MCF 10A (cell line): ENCODE results near the gene CDKN2C. TPM values are rescaled to one million over a fixed set of nuclear protein-coding genes. Genes with fewer than 3 reads are reported as not detected.
"Not testable (repeated sequence)": the region's sequence is repeated elsewhere in the genome, so short reads cannot be mapped to it uniquely, and the experiment has no call there.

Experiments
- BruUV-seq: library from RNA; stranded (reverse); fragments of 400-500 nt; replicated peaks from 2 replicates; lab custom pipeline; 2021; lab: Mats Ljungman, UMichigan
- CTCF ChIA-PET: fragments of 300-600 bp; sonication (Branson Sonifier 250); formaldehyde crosslinking; extraction: SDS; loops from one replicate; lab custom pipeline; 2021; ENCODE audit warnings: antibody characterized with exemption, inconsistent platforms; lab: Yijun Ruan, JAX
- POLR2A ChIA-PET: fragments of 300-600, 350-650 bp; sonication (Branson Sonifier 250); formaldehyde crosslinking; extraction: SDS; loops from one replicate; lab custom pipeline; 2020; ENCODE audit warnings: antibody characterized with exemption, inconsistent platforms; lab: Yijun Ruan, JAX
- DNase-seq: peaks from one replicate; pipeline ENCODE4 v3.0.0-alpha.2; 2018; ENCODE audit not compliant: unreplicated experiment
- H3K27ac Mint-ChIP-seq: one replicate; pipeline ENCODE4 v1.8.0; 2022; ENCODE audit warnings: mild to moderate bottlenecking, low read depth, mixed read lengths; ENCODE audit not compliant: unreplicated experiment
- H3K27me3 Mint-ChIP-seq: one replicate; pipeline ENCODE4 v1.8.0; 2022; ENCODE audit warnings: mixed read lengths; ENCODE audit not compliant: insufficient read depth, unreplicated experiment
- H3K36me3 Mint-ChIP-seq: one replicate; pipeline ENCODE4 v1.8.0; 2022; ENCODE audit warnings: mild to moderate bottlenecking, moderate library complexity, mixed read lengths; ENCODE audit not compliant: insufficient read depth, unreplicated experiment
- H3K4me1 Mint-ChIP-seq: one replicate; pipeline ENCODE4 v1.8.0; 2022; ENCODE audit warnings: mixed read lengths; ENCODE audit not compliant: insufficient read depth, unreplicated experiment
- H3K4me3 Mint-ChIP-seq: one replicate; pipeline ENCODE4 v1.8.0; 2022; ENCODE audit warnings: mild to moderate bottlenecking, moderate library complexity, mixed read lengths; ENCODE audit not compliant: unreplicated experiment
- H3K9me3 Mint-ChIP-seq: one replicate; pipeline ENCODE4 v1.8.0; 2022; ENCODE audit warnings: mixed read lengths; ENCODE audit not compliant: unreplicated experiment
- intact Hi-C: fragments of 100-400 bp; cut with micrococcal nuclease; formaldehyde crosslinking; loops from 2 replicates; pipeline ENCODE4 v1.14.1; 2022
- total RNA-seq: library from RNA; stranded (reverse); gene quantifications from 2 replicates; pipeline ENCODE4 v1.2.3, GENCODE V29; 2022
- TF ChIP-seq, protein P1 (sequence below): fragments of 200-600 bp; IDR thresholded peaks from one replicate; pipeline ENCODE4 v1.8.0; 2022; ENCODE audit warnings: antibody characterized with exemption, mild to moderate bottlenecking; ENCODE audit not compliant: unreplicated experiment

CDKN2C gene
- total RNA-seq, 1 experiment from 2014 or later: 2.7 TPM

DNA sequence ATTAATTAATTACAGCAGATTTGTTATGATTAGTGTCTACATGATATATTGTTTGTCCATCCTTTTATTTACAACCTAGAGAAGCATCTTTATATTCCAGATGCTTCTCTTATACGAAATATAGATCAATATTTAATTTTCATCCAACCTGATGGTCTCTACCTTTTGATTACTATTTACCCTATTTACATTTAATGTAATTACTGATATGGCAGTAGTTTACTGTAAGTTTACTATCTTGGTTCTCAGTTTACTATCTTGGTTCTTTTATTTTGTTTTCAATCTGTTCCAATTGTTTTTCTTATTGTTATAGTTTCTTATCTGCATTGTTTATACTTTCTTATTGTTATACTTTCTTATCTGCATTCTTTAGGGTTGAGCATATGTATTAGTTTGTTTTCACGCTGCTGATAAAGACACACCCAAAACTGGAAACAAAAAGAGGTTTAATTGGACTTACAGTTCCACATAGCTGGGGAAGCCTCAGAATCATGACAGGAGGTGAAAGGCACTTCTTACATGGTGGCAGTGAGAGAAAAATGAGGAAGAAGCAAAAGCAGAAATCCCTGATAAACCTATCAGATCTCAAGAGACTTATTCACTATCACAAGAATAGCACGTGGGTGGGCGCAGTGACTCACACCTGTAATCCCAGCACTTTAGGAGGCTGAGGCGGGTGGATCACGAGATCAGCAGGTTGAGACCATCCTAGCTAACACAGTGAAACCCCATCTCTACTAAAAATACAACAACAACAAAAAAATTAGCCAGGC, 38.9 kb upstream of the CDKN2C start:
- peaks cover 4% of the 10 kb centered on the region for H3K4me1 Mint-ChIP-seq
- H3K9me3 Mint-ChIP-seq: no peaks in the 10 kb centered on the region
- DNase-seq: no peak
- no peak overlapping the region for H3K27ac Mint-ChIP-seq
- intact Hi-C loops: no loop called here
- H3K36me3 Mint-ChIP-seq: peaks cover 13% of the 10 kb centered on the region
- ChIA-PET POLR2A (interaction anchor here (1.0 to 1.2 kb wide), 2 partner anchors 16 to 47 kb away, joined by 3 to 4 read pairs; no protein-coding TSS in a partner anchor), CTCF (interaction anchor here (0.6 to 3.6 kb wide), 6 partner anchors 10 to 318 kb away, joined by 3 to 70 read pairs (median 3); no protein-coding TSS in a partner anchor)
- H3K4me3 Mint-ChIP-seq: no peak overlapping the region
- BruUV-seq: no TSS peak
- H3K27me3 Mint-ChIP-seq: no peaks in the 10 kb centered on the region
- TF ChIP-seq, protein P1, sequence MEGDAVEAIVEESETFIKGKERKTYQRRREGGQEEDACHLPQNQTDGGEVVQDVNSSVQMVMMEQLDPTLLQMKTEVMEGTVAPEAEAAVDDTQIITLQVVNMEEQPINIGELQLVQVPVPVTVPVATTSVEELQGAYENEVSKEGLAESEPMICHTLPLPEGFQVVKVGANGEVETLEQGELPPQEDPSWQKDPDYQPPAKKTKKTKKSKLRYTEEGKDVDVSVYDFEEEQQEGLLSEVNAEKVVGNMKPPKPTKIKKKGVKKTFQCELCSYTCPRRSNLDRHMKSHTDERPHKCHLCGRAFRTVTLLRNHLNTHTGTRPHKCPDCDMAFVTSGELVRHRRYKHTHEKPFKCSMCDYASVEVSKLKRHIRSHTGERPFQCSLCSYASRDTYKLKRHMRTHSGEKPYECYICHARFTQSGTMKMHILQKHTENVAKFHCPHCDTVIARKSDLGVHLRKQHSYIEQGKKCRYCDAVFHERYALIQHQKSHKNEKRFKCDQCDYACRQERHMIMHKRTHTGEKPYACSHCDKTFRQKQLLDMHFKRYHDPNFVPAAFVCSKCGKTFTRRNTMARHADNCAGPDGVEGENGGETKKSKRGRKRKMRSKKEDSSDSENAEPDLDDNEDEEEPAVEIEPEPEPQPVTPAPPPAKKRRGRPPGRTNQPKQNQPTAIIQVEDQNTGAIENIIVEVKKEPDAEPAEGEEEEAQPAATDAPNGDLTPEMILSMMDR: no peak

GRCh38 chr1:50932043-50932442, 38.0 kb upstream of the CDKN2C start:
- CTCF ChIA-PET: interaction anchor here (0.6 kb wide), 1 partner anchor 65 kb away, joined by 3 read pairs; no protein-coding TSS in a partner anchor
- DNase-seq, POLR2A ChIA-PET, H3K4me3 Mint-ChIP-seq, H3K36me3 Mint-ChIP-seq, H3K9me3 Mint-ChIP-seq, H3K27me3 Mint-ChIP-seq, intact Hi-C loops, BruUV-seq: not testable (repeated sequence)
- peaks cover 11% of the 10 kb centered on the region for H3K4me1 Mint-ChIP-seq
- H3K27ac Mint-ChIP-seq: peak overlapping the region; percentile 65

DNA sequence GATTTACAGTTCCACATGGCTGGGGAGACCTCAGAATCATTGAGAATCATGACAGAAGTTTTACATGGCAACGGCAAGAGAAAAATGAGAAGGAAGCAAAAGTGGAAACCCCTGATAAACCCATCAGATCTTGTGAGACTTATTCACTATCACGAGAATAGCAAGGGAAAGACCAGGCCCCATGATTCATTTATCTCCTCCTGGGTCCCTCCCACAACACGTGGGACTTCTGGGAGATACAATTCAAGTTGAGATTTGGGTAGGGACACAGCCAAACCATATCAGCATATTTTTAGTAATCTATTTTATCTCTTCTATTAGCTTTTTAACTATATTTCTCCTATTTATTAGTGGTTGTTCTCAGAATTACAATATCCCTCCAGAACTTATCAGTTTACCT, 36.3 kb upstream of the CDKN2C start:
- POLR2A ChIA-PET, DNase-seq, BruUV-seq, H3K9me3 Mint-ChIP-seq, H3K36me3 Mint-ChIP-seq, H3K4me3 Mint-ChIP-seq, H3K27ac Mint-ChIP-seq, H3K27me3 Mint-ChIP-seq, intact Hi-C loops: not testable (repeated sequence)
- CTCF ChIA-PET: interaction anchor here (1.2 kb wide), 1 partner anchor 255 kb away, joined by 4 read pairs; no protein-coding TSS in a partner anchor
- peaks cover 11% of the 10 kb centered on the region for H3K4me1 Mint-ChIP-seq

DNA sequence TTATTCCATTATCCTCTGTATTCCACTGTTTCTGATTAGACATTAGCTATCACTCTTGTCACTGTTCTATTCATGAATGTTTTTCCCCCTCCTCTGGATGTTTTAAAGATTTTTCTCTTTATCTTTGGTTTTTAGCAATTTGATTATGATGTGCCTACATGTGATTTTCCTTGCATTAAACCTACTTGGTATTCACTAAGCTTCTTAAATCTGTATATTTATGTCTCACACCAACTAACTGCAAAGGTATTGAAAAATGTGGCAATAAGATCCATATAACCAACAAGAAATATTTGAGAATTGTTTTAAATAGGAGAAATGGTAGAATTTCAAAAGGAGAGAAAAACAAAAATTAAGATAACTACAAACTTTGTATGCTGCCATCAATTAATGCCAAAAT, 35.2 kb upstream of the CDKN2C start:
- Mint-ChIP-seq H3K27ac (no peak overlapping the region), H3K36me3 (no peaks in the 10 kb centered on the region), H3K4me1 (peaks cover 11% of the 10 kb centered on the region), H3K9me3 (no peaks in the 10 kb centered on the region), H3K4me3 (no peak overlapping the region), H3K27me3 (no peaks in the 10 kb centered on the region)
- BruUV-seq: no TSS peak
- TF ChIP-seq, protein P1: no peak
- intact Hi-C loops: no loop called here
- DNase-seq: no peak
- POLR2A ChIA-PET: no interaction called here
- CTCF ChIA-PET: interaction anchor here (0.6 to 1.2 kb wide), 3 partner anchors 60 to 254 kb away, joined by 3 to 4 read pairs (median 4); no protein-coding TSS in a partner anchor

DNA sequence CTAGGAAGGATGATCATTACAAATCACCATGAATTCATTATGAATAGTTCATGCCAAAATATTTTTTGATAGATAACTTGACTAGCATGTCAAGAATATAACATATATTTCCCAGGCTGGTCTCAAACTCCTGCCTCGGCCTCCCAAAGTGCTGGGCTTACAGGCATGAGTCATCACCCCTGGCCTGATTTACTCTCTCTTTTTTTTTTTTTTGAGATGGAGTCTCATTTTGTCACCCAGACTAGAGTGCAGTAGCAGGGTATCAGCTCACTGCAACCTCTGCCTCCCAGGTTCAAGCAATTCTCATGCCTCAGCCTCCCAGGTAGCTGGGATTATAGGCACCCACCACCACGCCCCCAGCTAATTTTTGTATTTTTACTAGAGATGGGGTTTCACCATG, 34.8 kb upstream of the CDKN2C start:
- BruUV-seq, H3K27ac Mint-ChIP-seq, intact Hi-C loops, H3K36me3 Mint-ChIP-seq, H3K27me3 Mint-ChIP-seq, H3K9me3 Mint-ChIP-seq, H3K4me3 Mint-ChIP-seq: not testable (repeated sequence)
- DNase-seq: peak; percentile 29
- peaks cover 11% of the 10 kb centered on the region for H3K4me1 Mint-ChIP-seq
- POLR2A ChIA-PET: interaction anchor here (2.1 kb wide), 1 partner anchor 25 kb away, joined by 4 read pairs; the partner anchor contains the start of gene FAF1
- CTCF ChIA-PET: interaction anchor here (0.8 to 1.5 kb wide), 5 partner anchors 10 to 254 kb away, joined by 3 to 6 read pairs (median 4); partner anchors contain the start of gene CDKN2C
